ENCODE data around the gene HCN4.
A peak's percentile ranks its signal among the peaks of the same experiment; 100 is the strongest.
"Not testable (repeated sequence)": the region's sequence is repeated elsewhere in the genome, so short reads cannot be mapped to it uniquely, and the experiment has no call there.

Gene HCN4

DNA sequence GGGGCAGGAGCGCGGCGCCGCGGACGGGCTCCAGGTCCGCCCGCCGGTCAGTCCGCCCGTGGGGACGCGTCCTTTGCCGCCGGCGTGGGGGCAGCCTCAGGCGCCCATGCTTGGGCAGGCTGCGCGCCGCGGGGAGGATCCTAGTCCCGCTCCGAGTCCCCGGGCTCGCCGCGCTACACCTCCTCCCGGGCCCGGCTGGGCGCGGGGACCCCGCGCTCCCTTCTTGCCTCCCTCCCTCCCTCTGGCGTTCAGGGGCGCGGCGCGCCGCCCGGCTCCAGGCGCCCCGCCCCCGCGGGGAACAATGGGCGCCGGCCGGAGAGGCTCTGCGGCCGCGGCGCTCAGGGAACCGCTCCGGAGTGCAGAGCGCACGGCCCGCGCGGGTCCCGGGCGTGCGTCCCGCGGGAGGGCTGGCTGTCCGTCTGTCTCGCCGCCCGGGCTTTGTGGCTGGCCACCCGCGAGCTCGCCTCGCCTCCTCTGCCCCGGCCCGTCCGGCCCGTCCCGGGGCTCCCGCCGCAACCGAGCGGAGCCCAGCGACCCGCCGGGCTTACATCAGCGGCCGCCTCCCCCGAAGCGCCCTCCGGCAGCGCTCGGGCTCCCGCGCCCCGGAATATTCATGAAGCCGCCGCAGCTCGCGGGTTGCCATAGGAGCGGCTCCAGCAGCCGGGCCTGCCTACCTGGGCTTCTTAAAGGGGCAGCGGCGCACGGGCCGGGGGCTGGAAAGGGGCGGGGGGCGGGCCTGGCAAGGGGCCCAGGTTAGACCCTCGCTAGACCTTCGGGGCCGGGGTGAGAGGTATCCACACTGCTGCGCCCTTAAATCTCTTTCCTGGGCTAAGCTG lies at the start of gene HCN4:
Gene HCN4, minus strand, starts transcription at position 658 of the 836 bp plus-strand sequence. CDS start 688 bp downstream, outside the sequence.
- DNase-seq = peak; percentile 38

DNA sequence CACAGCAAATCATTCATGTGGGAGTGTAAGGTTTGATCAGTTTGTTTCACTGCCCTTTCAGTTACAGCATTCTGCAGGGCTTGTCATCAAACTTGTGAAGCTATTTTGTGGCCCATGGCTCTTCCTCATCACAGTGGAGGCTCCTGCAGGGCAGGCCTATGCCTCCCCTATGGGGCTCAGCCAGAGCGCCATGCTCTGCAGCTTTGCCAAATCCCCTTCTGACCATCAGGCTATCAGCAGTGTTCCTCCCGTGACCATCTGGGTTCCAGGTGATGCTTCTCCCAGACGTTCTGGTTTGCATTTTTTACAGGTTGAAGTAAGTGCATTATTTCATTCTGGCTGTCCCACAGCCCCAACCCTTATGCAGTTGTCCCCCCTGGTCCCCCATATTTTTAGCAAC lies 46.1 kb upstream of the HCN4 start:
- no peak for DNase-seq

DNA sequence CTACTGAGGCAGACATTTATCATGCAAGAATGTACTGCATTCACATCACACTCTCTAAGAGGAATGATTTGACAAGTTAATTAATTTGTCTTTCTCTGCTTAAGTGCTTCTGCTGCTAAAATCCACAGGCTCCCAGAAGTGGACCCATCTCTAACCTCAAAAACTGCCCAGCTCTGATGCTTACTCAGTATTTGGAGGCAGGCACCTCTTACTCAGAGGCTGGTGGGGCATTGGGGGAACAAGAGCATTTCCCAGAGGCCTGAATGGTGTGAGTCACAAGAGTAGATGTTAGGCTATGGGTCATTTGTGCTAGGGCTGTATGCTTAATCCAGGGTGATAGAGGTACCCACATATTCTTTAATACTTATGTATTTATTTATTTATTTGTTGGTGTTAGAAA lies 34.4 kb upstream of the HCN4 start:
- no peak for DNase-seq

DNA sequence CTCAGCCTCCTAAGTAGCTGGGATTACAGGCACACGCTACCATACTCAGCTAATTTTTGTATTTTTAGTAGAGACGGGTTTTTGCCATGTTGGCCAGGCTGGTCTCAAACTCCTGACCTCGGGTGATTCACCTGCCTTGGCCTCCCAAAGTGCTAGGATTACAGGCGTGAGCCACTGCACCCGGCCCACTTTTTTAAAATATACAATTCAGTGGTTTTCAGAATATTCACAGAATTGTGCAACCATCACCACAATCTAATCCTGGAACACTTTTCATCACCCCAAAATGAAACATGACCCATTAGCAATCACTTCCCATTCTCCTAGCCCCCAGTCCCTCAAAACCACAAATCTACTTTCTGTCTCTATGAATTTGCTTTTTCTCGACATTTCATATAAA lies 31.5 kb upstream of the HCN4 start:
- DNase-seq = not testable (repeated sequence)

DNA sequence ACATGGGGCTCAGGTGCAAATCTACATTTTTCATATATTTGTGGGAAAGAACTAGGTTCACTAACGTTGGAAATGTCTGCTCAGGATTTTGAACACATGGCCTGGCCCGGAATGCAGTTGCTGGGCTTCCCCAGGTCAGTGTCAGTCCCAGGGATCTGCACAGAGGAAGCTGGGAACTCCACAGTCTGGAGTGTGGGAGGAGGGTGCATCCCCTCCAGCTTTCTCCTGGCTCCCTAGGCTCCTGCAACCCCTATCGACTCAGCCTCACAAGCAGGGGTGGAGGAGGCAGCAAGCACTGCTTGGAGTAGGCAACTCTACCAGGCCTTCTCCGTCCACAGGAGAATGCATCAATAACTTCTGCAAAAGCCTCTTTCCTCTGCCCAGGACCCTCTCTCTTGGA lies 30.1 kb upstream of the HCN4 start:
- DNase-seq = no peak

DNA sequence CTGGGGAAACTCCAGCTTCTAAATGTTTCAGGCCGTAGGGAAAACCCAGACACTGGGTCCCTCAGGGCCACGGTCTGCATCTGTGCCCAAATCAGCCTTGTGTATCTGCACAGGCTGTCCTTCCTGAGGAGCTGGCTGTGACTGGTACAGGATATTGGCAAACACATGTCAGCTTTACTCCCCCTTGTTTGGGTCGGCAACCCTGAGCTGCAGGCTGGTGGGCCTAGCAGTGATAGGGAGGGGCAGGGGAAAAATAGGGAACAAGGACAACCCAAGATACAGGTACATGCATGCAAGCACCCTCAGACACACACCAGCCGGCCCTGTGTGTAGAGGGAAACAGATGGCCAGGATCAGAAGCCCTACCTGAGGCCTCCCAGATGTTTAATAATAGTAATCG lies 28.7 kb upstream of the HCN4 start:
- peak; percentile 90 for DNase-seq

DNA sequence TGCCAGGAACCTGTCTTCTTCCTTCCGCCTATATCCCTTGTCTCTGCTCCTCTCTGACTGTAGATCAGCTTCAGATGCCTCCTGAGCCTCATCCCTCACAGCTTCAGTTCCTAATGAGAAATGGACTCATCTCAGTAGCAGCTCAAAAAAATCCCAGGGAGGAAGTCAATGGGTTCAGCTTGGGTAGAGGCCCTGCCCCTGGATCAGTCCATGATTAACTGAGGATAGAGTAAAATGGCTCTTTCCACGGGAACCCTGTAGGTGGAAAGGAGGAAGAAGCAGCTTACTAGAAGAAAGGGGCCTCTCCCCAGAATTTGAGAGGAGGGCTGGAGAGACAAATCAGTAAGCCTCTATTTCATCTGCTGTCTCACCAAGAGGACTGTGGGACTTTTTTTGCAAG lies 26.9 kb upstream of the HCN4 start:
- DNase-seq = no peak

DNA sequence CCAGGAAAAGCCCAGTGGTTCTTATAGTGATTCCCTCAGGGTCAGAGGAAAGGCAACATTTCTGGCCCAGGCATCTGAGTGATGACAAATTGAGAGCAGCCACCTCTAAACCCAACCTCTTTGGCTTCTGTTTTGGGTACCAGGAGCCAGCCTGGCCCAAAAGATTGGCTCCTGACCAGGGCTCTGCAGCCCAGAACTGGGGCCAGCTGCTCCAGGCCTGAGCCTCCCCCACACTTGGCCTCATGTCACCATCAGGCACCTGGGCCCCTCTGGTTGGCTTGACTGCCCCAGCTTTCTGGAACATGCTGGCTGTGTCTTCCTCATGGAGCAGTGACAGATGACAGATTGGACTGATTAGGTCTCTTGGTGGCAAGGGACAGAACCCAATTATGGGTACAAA lies 26.0 kb upstream of the HCN4 start:
- DNase-seq = no peak

DNA sequence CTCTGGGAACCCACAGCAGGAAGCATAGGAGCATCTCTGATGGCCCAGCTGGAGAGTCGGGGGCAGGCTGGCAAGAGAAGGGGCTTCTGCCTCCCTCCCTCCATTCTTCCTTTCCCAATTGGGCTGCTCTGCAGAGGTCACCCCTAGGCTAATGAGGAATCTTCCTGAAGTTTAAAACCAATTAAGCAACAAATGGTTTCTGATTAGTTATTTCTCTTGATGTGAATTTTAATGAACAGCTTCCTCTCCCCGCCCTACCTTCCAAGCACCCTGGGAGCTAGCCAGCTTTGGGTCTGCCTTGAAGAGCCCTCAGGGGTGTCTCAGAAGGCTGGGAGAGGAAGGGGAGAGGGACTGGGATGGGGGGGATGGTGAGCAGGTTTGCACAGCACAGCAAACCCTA lies 24.6 kb upstream of the HCN4 start:
- DNase-seq = no peak

DNA sequence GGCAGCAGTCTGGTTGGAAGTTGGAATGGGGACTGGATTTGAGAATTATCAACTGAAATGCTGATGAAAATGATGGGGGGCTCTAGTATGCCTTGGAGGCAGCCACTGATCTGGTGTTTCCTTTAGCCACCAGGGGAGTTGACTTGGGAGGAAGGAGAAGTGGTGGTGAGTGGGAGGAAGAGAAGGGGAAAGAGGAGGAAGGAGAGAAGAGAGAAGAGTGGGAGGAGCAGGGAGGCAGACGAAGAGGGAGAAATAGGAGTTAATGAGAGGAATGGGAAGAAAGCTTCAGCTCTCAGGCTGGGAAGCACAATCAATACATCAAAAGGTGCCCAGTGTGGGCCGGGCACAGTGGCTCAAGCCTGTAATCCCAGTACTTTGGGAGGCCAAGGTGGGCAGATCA lies 23.3 kb upstream of the HCN4 start:
- DNase-seq = no peak

DNA sequence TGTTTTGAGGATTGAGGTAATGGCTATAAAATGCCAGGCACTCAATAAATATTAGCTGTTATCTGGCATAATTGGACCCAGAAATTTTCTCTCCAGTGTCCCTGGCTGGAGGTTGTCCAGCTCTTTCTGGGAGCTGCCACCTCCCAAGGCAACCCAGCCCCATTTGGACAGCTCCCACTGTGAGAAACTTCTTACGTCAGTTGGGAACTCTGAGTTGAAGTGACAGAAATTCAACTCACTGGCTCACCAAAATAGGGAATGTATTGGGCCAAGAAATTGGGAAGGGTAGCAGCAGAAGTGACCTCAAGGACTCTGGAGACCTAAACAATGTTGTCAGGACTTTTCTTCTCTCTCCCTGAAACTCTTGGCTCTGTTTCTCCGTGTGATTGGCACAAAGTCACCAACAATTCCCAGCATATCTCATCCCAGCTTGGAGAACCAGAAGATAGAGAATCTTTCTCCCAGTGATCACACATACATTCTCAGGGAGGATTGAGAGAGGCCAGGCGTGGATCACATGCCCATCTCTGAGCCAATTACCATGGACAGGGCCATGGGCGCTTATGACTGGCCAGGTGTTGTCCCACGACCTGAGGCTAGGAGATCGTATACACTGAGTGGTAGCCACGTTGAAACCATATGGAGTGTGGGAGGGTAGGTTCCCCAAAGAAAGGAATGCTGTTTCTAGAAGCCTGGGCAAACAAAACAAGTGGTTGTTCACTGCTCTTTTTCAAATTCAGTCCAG lies 22.5 kb upstream of the HCN4 start:
- no peak for DNase-seq

DNA sequence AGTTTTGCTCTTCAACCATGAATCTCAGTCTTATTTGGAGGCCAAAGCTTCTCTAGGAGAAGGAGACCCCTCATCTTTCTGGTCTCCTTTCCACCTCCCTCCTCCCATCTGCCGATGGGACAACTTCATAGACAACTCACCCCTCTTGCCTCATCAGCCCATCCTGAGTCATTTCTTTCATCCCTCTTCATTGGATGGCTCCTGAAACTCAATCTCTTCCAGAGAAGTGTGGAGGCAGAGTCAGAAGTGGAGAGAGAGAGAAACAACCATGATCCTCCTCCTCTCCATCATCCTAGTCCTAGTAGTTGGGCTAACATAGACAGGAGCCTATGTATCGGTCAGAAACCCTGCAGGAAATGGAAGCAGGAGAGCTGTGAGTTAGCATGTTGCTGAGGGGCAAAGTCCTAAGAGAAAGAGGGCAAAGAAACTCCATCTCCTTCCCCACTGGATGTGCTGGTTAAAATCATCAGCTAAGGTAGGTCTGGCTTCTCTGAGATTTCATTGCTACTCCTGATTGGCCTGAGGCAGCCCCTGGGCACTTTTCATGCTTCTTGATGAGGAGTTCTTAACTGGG lies 21.3 kb upstream of the HCN4 start:
- DNase-seq = no peak

DNA sequence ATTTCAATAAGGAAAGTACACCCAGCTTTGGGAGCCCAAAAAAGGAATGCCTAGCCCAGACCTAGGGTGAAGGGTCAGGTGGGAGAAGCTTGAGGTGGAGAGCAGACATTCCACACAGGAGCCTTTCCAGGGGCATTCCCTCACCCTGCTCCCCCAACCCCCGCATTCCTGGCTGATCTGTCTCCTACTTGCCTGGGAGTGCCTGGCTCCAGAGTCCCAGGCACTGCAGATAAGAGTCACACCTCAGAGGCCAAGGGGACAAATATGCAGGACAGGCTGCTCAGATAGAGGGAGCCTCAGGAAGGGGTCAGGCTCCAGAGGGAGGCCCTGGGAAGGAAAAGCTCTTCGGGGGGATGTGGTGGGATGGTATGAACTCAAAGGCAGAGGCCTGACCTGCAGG lies 20.8 kb upstream of the HCN4 start:
- DNase-seq = no peak

DNA sequence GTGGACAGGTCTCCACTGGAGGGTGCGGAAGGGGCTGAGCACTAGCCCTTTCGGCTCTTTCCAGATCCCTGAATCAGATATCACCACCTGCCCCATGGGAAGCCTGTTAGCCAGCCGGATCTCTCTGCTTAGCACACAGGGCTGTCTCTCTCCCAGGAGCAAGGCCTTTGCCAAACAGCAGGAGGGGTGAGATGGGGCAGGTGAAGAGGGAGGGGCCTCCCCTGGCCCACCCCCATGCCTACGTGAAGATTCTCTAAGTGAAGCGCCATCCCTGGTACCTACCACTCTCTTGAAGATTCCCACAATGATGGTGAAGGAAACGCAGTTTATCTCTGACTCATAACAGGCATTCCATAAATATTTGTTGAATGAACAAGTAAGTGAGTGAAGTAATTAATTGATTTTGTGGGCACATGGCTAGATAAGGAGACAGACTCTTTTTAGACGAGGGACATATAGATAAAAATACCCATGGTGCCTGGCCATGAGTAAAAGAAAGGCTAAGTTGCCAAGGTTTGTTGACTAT lies 19.6 kb upstream of the HCN4 start:
- DNase-seq = no peak

DNA sequence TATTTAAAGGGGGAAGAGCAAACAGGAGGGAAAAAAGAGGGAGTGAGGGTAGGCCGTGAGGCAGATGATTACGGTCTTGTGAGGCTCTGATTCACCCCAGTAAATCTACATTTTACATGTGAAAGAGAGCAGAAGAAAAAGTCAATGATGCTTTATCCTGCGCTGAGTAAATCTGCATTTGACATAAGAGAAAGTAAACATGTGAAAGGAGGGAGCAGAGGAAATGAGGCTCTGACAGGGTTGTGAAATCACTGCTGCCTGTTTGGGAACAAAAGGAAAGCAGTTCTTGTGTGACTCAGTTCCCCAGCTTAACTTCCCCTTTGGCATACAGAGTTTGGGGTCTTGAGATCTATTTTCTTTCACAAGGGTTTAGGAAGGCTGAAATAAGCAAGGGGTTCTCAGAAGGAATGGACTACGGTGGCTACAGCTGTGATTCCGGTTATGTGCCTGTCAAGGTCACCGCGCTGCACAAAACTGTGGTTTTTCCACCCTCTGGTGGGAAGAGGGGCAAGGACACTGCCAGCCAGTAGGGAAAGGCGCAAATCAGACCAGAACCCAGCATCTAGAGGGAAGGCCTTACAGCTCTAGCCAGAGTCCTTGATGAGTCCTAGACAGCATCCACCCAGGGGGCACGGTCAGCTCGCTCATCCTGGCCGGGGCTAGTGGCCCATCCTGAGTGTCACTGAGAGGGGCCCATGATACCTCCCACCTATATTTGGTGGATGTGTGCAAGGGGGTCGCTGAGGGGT lies 18.9 kb upstream of the HCN4 start:
- no peak for DNase-seq

DNA sequence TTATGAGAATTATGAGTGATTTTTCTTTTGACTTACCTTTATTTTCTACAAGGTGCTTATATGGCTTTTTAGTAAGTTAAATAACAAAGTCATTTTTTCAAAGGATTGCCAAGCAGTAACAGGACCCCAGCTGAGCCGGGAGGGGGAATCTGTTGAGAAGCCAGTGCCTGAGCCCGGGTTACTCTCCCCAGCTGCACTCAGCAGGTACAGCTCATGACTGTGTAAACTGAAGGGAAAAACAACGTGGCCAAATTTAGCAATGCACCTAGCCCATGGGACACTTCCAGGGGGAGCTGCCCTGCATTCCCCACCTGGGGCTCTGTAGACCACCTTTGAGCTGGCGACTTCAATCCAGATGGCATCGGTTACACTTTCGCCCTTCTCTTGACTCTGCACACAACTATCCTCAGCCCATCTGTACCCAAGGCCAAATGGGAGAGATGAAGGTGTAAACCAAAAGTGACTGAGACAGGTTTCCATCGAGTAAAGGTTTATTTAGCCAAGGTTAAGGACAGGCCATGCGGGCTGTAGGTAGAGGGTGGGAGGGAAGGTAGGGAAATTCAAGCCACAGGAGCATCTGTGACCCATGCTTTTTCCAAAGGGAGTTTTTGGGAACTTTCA lies 18.2 kb upstream of the HCN4 start:
- DNase-seq = no peak

DNA sequence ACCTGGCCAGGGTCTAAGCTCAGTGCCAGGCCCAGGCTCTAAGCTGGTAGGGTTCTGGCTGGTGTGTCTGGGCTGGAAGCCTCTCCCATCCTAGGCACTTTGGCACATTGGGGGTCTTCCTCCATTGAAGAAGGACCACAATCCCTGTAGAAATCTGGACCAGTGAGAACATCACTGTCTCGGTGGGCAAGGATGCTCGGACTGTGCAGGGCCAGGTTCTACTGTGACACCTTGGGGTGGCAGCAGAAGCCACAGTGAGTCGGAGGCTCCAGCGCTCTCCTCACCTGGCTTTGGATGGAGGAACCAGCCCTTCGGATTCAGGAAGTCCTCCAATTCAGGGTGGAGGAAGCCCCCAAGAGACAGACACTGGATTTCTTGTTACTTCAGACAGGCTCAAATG lies 17.5 kb upstream of the HCN4 start:
- no peak for DNase-seq

DNA sequence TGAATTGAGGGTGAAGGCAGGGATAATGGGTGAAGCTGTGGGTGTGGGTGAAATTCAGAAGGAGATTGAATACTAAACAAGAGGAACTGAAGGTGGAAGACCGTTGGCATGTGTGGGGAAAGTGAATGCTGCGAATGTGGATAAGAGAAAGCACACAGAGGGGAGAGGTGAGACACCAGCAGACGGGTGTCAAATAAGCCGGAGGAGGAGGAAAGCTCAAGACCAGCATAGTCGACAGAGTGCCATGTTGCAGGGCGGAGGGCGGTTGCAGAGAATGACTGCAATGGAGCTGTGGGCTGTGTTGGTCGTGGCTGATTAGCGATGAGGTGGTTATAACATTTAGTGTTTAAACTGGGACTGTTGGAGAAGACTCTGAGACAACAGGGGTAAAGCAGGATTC lies 16.4 kb upstream of the HCN4 start:
- no peak for DNase-seq

DNA sequence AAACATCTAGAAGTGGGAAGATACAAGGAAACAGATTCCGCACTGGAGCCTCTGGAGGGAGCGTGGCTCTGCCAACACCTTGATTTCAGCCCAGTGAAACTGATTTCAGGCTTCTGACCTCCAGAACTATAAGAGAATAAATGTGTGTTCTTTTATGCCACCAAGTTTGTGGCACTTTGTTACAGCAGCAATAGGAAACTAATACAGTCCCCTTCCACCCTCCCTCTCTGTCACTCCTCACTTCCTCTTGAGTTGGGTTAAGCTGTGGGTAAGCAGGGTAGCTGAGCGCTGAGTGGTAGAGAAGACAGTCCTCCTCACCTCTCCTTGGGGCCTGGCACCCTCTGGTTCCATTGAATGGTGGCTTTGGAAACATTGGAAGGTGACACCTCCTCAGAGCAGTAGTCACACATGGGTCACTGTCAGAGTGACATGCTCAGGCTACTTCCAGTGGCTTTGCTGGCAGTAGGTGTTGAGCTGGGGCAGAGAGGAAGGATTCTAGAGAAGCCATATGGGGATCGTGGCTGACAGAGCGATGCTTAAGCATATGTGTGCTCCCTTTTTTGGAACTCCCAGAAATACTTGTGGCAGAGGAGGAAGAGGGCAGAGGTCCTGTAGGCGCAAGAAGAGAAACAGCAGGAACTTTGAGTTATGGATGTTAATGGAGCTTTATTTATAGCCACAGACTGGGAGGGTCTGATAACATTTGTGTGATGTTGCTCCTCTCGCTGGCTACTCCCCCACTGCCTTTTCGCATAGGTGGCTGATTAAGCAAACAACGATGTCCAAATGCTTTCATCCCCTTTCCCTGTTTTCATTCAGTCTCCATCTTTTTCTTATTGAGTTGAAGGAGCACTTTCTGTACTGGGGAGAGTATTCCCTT lies 14.8 kb upstream of the HCN4 start:
- no peak for DNase-seq

DNA sequence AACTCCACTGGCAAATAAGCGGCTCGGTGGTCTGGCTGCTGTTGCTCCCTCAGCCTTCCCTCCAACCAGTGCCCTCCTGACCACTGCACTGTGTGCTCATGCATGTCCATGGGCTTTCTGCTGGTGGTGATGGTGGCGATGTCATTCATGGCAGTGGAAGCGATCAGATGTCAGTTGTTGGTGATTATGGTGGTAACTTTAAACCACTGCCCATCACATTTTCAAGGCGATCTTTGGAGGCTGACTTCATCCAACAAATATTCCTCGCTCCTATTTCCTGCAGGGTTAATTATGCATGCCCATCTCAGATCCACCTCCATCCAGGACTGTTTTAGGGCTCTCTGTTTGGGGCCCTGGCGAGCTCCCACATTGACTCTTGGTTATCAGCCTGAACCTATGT lies 13.4 kb upstream of the HCN4 start:
- DNase-seq = no peak

DNA sequence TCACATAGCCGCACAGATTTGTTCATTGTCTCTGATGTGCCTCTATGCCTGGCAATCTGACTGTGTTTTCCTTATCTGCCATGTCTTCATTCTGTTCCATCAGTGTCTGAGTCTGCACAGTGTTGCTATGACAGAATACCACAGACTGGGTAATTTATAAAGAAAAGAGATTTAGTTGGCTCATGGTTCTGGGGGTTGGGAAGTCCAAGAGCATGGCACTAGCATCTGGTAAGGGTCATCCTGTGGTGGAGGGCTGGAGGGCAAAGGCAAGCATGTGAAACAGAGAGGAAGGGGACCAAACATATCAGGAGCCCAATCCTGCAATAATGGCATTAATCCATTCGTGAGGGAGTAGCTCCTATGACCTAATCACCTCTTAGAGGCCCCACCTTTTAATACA lies 11.9 kb upstream of the HCN4 start:
- DNase-seq = no peak

DNA sequence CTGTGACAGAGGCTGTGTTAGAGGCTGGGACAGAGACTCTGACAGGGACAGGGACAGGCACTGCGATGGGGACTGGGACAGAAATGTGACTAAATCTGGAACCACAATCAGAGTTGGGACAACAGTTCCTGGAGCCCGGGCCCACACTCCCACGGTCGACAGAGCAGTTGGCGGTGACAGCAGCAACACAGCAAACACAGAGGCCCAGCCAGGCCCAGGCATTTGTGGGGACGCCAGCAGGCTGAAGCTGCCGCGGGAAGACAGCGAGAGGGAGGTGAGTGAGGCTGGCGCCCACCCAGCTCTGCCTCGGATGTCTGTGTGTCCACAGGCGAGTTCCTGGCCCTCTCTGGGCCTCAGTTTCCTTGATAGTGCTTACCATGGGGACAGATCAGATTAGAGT lies 9.3 kb upstream of the HCN4 start:
- no peak for DNase-seq
